Hepatocyte (in vitro differentiated cells): ENCODE results near the gene H6PD.

Experiments used
- EZH2 ChIP-seq: fragments of 200-600 bp; sonication (generic); IDR thresholded peaks from 2 replicates; pipeline ENCODE4 v1.6.1; 2016; ENCODE audit warnings: antibody characterized with exemption, mild to moderate bottlenecking, borderline replicate concordance
- EZH2phosphoT487 ChIP-seq: fragments of 200-600 bp; sonication (generic); IDR thresholded peaks from one replicate; pipeline ENCODE4 v1.6.1; 2018; ENCODE audit warnings: antibody characterized with exemption, mild to moderate bottlenecking, low read depth, moderate library complexity; ENCODE audit not compliant: unreplicated experiment, severe bottlenecking
- TF ChIP-seq, protein P1 (sequence below): fragments of 200-600 bp; sonication (generic); IDR thresholded peaks from 2 replicates; pipeline ENCODE4 v1.5.1; 2016; ENCODE audit warnings: antibody characterized with exemption, mild to moderate bottlenecking; ENCODE audit not compliant: poor library complexity

- TF ChIP-seq, protein P1, sequence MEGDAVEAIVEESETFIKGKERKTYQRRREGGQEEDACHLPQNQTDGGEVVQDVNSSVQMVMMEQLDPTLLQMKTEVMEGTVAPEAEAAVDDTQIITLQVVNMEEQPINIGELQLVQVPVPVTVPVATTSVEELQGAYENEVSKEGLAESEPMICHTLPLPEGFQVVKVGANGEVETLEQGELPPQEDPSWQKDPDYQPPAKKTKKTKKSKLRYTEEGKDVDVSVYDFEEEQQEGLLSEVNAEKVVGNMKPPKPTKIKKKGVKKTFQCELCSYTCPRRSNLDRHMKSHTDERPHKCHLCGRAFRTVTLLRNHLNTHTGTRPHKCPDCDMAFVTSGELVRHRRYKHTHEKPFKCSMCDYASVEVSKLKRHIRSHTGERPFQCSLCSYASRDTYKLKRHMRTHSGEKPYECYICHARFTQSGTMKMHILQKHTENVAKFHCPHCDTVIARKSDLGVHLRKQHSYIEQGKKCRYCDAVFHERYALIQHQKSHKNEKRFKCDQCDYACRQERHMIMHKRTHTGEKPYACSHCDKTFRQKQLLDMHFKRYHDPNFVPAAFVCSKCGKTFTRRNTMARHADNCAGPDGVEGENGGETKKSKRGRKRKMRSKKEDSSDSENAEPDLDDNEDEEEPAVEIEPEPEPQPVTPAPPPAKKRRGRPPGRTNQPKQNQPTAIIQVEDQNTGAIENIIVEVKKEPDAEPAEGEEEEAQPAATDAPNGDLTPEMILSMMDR, result no peak
- TF ChIP-seq EZH2, result no peak
- no peak for TF ChIP-seq EZH2phosphoT487
Observed at GRCh38 chr1:9186082-9186859, 48.3 kb upstream of the H6PD start.
